Effector memory CD4-positive, alpha-beta T cell (primary cell): ENCODE measurements around the gene PTPN6.

Source experiments
- DNase-seq, 3 donors: peaks; one replicate each; pipeline ENCODE4 v3.0.0-alpha.2; 2020
- H3K27ac ChIP-seq: 2 replicates; pipeline ENCODE4 v1.7.0; 2013; ENCODE audit warnings: mild to moderate bottlenecking, low read length, moderate library complexity; ENCODE audit not compliant: insufficient read depth, poor library complexity, severe bottlenecking
- H3K27me3 ChIP-seq: replicated peaks from 2 replicates; pipeline ENCODE4 v1.7.0; 2013; ENCODE audit warnings: mild to moderate bottlenecking, low read length; ENCODE audit not compliant: insufficient read depth, control insufficient read depth, poor library complexity, severe bottlenecking
- H3K36me3 ChIP-seq: 2 replicates; pipeline ENCODE4 v1.7.0; 2013; ENCODE audit warnings: mild to moderate bottlenecking, low read length, moderate library complexity; ENCODE audit not compliant: control insufficient read depth, insufficient read depth
- H3K4me1 ChIP-seq: 2 replicates; pipeline ENCODE4 v1.7.0; 2013; ENCODE audit warnings: low read length, mild to moderate bottlenecking; ENCODE audit not compliant: control insufficient read depth, insufficient read depth, poor library complexity, severe bottlenecking
- H3K4me3 ChIP-seq: 2 replicates; pipeline ENCODE4 v1.7.0; 2013; ENCODE audit warnings: low read length, low read depth, mild to moderate bottlenecking; ENCODE audit not compliant: insufficient read depth, poor library complexity, severe bottlenecking
- H3K9me3 ChIP-seq: 2 replicates; pipeline ENCODE4 v1.7.0; 2013; ENCODE audit warnings: mild to moderate bottlenecking, low read length, moderate library complexity; ENCODE audit not compliant: control insufficient read depth

PTPN6 gene

DNA sequence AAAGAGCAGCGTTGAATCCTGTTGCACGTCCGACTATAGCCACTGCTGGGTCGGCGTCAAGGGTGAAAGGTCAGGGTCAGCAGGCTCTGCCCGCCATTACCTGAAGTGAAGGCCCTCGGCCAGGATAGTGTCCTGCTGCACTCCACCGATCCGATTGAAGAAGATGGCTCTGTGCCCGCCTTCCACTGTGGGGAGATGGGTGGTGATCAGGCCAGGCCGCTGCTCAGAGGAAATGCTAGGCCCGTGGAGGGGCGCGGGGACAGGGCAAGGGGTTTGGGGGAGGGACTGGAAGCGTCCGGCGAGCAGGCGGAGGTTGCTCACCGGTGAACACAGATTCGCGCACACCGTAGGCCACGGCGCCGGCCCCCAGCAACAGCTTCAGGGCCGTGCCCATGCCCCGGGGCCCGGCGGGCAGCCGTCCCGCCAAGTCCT, 19.0 kb downstream of the PTPN6 start:
- Histone ChIP-seq H3K36me3 (peaks cover 51% of the 10 kb centered on the region), H3K4me3 (peak overlapping the region; percentile 99), H3K9me3 (no peaks in the 10 kb centered on the region), H3K27me3 (no peaks in the 10 kb centered on the region), H3K27ac (peak overlapping the region; percentile 89), H3K4me1 (peaks cover 18% of the 10 kb centered on the region)
- DNase-seq, result no peak

DNA sequence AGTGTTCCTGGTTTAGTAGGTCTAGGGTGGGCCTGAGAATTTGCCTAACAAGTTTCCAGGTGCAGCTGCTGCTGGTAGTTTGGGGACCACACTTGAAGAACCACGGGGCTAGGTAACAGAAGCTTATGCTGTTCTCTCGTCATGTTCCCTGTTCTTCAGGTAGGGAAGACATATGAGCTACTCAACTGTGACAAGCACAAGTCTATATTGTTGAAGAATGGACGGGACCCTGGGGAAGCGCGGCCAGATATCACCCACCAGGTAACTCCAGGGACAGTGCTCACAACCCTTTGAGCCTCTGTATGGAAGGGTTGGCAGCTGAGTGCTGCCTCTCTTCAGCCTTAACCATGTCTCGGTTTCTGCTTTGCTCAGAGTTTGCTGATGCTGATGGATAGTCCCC, 23.0 kb downstream of the PTPN6 start:
- Histone ChIP-seq H3K36me3 (peaks cover 50% of the 10 kb centered on the region), H3K4me1 (peaks cover 16% of the 10 kb centered on the region), H3K9me3 (no peaks in the 10 kb centered on the region), H3K27me3 (no peaks in the 10 kb centered on the region), H3K27ac (no peak overlapping the region), H3K4me3 (no peak overlapping the region)
- no peak for DNase-seq

DNA sequence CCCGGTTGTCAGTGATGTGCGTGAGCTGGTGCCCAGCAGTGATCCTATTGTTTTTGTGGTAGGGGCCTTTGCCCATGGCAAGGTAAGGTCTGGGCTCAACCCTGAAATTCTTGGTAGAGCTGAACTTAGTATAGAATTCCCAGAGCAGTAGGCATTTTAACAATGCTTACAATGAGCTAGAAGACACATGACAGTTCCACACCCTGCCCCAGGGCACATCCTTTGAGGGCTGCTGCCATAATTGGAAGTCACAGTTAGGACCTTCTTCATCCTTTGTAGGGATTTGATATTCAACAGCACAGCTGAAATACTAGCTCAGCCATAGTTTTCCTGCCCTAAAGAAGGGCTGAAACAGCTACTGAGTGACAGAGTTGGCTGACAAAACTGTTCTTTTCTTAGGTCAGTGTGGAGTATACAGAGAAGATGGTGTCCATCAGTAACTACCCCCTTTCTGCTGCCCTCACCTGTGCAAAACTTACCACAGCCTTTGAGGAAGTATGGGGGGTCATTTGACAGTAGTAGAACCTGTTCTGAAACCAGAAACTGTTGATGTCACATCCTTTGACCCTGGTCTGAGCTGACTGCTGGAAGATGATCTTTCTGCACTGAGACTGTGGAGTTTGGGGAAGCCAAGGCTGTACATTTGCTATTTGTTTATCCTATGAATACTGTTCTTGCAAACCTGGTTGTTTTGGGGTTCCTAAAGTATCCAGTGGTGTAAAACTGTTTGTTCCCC, 24.3 kb downstream of the PTPN6 start:
- Histone ChIP-seq H3K36me3 (peaks cover 52% of the 10 kb centered on the region), H3K4me1 (peaks cover 10% of the 10 kb centered on the region), H3K27ac (no peak overlapping the region), H3K9me3 (no peaks in the 10 kb centered on the region), H3K27me3 (no peaks in the 10 kb centered on the region), H3K4me3 (no peak overlapping the region)
- no peak for DNase-seq

DNA sequence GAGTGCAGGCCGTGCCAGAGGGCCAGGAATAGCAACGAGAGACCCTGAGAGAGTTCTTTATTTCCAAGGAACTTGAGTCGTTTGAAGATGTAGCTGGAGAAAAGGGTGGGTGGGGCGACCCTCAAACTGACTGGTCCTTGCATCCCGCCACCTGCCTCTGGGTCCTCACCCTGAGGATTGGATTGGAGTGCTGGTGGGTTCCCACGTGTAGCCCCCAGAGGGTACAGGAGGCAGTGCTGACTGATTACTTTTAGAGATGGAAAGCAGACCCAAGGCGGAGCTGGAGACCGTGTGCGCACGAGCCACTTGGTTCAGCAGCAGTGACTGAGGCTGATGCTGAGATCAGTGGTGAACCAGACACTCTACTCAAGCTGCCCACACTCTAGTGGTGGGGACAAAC, 26.5 kb downstream of the PTPN6 start:
- no peaks in the 10 kb centered on the region for H3K4me1 ChIP-seq
- DNase-seq, result no peak
- H3K27ac ChIP-seq, result no peak overlapping the region
- peaks cover 74% of the 10 kb centered on the region for H3K36me3 ChIP-seq
- no peaks in the 10 kb centered on the region for H3K27me3 ChIP-seq
- H3K9me3 ChIP-seq, result no peaks in the 10 kb centered on the region
- H3K4me3 ChIP-seq, result no peak overlapping the region

DNA sequence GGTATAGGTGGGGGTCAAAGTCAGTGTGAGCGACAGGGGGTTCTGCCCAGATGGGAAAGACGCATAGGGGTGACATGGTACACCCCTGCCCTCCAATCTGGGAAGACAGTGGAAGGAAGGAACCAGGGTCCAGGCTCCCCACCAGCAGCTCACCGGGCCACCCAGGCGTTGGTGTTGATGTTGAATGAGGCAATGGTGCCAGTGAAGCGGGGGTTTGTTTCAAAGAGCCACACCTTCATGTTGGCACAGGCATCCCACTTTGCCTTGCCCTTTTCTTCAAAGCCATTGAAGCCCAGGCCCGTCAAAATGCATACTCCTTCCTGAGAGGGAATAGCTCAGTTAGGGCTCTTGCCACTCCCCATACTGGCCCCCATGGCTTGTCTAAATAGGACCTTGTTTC, 27.0 kb downstream of the PTPN6 start:
- H3K27ac ChIP-seq, result no peak overlapping the region
- no peak overlapping the region for H3K4me3 ChIP-seq

DNA sequence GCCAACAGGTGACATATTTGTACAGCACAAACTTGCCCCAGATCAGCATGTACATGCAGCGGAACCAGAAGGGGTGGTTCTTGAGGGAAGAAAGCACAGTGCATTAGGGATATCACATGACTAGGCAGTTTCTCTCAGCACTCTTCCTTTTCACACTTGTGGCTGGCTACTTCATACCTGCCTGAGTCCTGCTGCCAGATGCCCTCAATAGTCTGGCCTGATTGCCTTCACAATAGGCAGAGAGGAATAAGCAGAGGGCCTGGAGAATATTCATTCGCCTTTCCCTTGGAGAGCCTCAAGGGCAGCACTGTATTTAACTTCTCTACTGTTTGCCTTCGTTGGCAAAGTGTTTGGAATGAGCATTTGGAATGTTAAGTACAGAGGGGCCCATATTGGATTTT, 27.5 kb downstream of the PTPN6 start:
- Histone ChIP-seq H3K9me3 (no peaks in the 10 kb centered on the region), H3K27me3 (no peaks in the 10 kb centered on the region), H3K4me3 (no peak overlapping the region), H3K4me1 (no peaks in the 10 kb centered on the region), H3K27ac (no peak overlapping the region), H3K36me3 (peaks cover 74% of the 10 kb centered on the region)
- DNase-seq, result no peak

More for the DNA sequence above, 27.0 kb downstream of the PTPN6 start:
- peaks cover 74% of the 10 kb centered on the region for H3K36me3 ChIP-seq
- H3K4me1 ChIP-seq, result no peaks in the 10 kb centered on the region
- no peaks in the 10 kb centered on the region for H3K27me3 ChIP-seq
- H3K9me3 ChIP-seq, result no peaks in the 10 kb centered on the region
- DNase-seq, result no peak

DNA sequence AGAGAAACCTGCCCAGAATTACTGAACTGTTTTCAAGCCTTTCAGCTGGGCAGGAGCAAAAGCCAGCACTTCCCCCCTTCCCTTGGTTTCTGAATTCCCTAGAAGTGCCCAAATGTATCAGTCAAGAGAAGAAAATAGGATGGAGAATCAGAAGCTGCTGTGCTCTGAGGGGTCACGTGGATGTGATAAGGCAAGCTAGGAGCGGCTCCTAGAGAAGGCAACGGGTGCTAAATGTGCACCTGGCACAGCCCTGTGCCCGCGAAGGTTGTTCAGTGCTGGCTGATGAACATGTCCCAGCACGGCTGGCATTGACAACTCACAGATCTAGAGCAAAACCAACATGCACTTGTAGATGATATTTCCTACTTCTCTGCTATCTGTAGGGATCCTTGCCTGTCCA, 27.9 kb downstream of the PTPN6 start:
- Histone ChIP-seq H3K27ac (no peak overlapping the region), H3K4me3 (no peak overlapping the region), H3K9me3 (no peaks in the 10 kb centered on the region), H3K36me3 (peaks cover 73% of the 10 kb centered on the region), H3K27me3 (no peaks in the 10 kb centered on the region), H3K4me1 (no peaks in the 10 kb centered on the region)
- no peak for DNase-seq

DNA sequence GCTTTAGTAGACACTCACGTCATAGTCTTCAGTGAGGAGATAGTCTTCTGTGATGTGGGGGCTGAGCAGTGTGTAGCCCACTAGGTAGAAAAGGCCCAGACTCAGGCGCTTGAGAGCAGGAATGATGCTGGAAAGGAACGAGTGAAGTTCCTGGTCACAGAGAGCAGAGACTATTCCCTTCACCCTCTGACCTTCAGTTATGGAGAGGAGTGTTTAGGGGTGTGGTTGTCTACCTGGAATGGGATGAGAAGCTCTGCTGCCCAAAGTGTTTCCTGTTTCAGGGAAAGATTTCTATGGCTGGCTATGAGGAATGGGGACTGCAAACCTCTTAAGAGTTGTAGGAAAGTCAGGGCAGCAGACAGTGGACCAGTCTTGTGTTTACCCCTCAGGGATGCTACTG, 28.3 kb downstream of the PTPN6 start:
- Histone ChIP-seq H3K4me3 (no peak overlapping the region), H3K4me1 (no peaks in the 10 kb centered on the region), H3K27me3 (no peaks in the 10 kb centered on the region), H3K27ac (no peak overlapping the region), H3K9me3 (no peaks in the 10 kb centered on the region), H3K36me3 (peaks cover 69% of the 10 kb centered on the region)
- DNase-seq, result no peak

DNA sequence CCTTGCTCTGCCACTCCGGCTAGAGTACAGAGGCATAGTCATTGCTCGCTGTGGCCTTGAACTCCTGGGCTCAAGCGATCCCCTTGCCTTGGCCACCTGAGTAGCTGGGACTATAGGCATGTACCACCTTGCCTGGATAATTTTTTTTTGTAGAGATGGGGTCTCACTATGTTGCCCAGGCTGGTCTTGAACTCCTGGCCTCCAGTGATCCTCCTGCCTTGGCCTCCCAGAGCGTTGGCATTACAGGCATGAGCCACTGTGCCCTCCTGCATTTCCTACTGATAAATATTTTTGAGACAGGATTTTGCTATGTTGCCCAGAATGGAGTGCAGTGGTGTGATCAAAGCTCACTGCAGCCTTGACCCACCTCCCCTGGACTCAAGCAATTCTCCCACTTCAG, 28.9 kb downstream of the PTPN6 start:
- Histone ChIP-seq H3K4me3 (no peak overlapping the region), H3K9me3 (no peaks in the 10 kb centered on the region), H3K4me1 (no peaks in the 10 kb centered on the region), H3K27ac (no peak overlapping the region), H3K36me3 (peaks cover 62% of the 10 kb centered on the region), H3K27me3 (no peaks in the 10 kb centered on the region)
- DNase-seq, result no peak

DNA sequence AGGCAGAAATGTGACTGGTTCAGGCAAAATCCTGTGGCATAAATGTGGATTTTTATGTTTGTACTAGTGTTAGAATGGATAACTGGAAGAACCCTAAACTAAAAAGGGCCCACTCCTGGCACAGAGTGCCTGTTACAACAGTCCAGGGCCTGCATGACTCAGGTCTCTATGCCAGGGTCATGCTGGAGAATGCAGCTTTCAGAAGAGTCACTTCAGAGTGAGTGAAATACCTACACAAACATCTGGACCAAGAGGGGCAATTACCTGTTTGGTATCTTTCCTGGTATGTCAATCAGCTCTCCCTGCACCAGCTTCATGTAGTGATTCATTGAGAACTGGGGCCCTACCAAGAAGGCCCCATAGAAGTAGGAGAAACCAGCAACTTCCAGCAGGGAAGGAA, 29.6 kb downstream of the PTPN6 start:
- no peak overlapping the region for H3K27ac ChIP-seq
- no peaks in the 10 kb centered on the region for H3K27me3 ChIP-seq
- H3K36me3 ChIP-seq, result peaks cover 56% of the 10 kb centered on the region

More for the DNA sequence above, 29.6 kb downstream of the PTPN6 start:
- no peak overlapping the region for H3K4me3 ChIP-seq
- no peaks in the 10 kb centered on the region for H3K4me1 ChIP-seq
- no peaks in the 10 kb centered on the region for H3K9me3 ChIP-seq
- no peak for DNase-seq
